Nephron progenitor cell (in vitro differentiated cells): ENCODE results near the gene TMA7.

Experiments used
- DNase-seq: peaks from one replicate; pipeline ENCODE4 v3.0.0; 2021
- H3K27ac Mint-ChIP-seq: 2 replicates; pipeline ENCODE4 v1.8.0; 2021; ENCODE audit warnings: mild to moderate bottlenecking, moderate library complexity, mixed read lengths
- H3K27me3 Mint-ChIP-seq: 2 replicates; pipeline ENCODE4 v1.8.0; 2021; ENCODE audit warnings: mild to moderate bottlenecking, low read depth, mixed read lengths; ENCODE audit not compliant: poor library complexity
- H3K36me3 Mint-ChIP-seq: 2 replicates; pipeline ENCODE4 v1.8.0; 2021; ENCODE audit warnings: low read depth, mixed read lengths
- H3K4me1 Mint-ChIP-seq: 2 replicates; pipeline ENCODE4 v1.8.0; 2021; ENCODE audit warnings: mixed read lengths
- H3K4me3 Mint-ChIP-seq: 2 replicates; pipeline ENCODE4 v1.8.0; 2021; ENCODE audit warnings: mild to moderate bottlenecking, moderate library complexity, mixed read lengths
- H3K9me3 Mint-ChIP-seq: 2 replicates; pipeline ENCODE4 v1.8.0; 2021; ENCODE audit warnings: mild to moderate bottlenecking, moderate library complexity, mixed read lengths
- TF ChIP-seq, protein P1 (sequence below): fragments of 200-600 bp; sonication (generic); IDR thresholded peaks from 2 replicates; pipeline ENCODE4 v1.5.0; 2021; ENCODE audit warnings: antibody characterized with exemption

Gene TMA7

DNA sequence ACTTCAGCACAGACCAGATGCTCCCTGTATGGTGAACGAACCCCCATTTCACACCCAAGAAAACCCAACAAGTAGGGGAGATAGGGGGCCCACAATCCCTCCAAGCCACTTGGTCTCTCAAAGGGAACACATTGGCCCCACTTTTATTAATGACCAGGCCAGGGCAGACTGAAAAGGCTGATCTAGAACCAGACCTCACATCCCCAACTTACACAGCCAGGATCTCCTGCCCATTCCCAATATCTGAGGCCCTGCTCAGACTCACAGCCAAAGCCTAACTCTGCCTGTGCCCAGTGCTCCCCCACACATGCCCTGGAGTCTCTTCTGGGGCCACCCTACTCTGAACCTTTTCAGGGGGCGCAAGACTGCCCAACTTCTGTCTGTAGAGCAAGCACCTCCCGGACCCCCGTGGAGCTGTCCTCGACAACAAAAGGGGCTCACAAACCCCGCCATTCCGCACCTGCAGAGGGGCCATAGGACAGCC, 11.9 kb upstream of the TMA7 start:
- Mint-ChIP-seq H3K4me3 (peak overlapping the region; percentile 86), H3K27me3 (no peaks in the 10 kb centered on the region), H3K27ac (peak overlapping the region; percentile 93), H3K9me3 (no peaks in the 10 kb centered on the region), H3K4me1 (peaks cover 62% of the 10 kb centered on the region), H3K36me3 (peaks cover 7% of the 10 kb centered on the region)
- TF ChIP-seq, protein P1, sequence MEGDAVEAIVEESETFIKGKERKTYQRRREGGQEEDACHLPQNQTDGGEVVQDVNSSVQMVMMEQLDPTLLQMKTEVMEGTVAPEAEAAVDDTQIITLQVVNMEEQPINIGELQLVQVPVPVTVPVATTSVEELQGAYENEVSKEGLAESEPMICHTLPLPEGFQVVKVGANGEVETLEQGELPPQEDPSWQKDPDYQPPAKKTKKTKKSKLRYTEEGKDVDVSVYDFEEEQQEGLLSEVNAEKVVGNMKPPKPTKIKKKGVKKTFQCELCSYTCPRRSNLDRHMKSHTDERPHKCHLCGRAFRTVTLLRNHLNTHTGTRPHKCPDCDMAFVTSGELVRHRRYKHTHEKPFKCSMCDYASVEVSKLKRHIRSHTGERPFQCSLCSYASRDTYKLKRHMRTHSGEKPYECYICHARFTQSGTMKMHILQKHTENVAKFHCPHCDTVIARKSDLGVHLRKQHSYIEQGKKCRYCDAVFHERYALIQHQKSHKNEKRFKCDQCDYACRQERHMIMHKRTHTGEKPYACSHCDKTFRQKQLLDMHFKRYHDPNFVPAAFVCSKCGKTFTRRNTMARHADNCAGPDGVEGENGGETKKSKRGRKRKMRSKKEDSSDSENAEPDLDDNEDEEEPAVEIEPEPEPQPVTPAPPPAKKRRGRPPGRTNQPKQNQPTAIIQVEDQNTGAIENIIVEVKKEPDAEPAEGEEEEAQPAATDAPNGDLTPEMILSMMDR: no peak
- no peak for DNase-seq

DNA sequence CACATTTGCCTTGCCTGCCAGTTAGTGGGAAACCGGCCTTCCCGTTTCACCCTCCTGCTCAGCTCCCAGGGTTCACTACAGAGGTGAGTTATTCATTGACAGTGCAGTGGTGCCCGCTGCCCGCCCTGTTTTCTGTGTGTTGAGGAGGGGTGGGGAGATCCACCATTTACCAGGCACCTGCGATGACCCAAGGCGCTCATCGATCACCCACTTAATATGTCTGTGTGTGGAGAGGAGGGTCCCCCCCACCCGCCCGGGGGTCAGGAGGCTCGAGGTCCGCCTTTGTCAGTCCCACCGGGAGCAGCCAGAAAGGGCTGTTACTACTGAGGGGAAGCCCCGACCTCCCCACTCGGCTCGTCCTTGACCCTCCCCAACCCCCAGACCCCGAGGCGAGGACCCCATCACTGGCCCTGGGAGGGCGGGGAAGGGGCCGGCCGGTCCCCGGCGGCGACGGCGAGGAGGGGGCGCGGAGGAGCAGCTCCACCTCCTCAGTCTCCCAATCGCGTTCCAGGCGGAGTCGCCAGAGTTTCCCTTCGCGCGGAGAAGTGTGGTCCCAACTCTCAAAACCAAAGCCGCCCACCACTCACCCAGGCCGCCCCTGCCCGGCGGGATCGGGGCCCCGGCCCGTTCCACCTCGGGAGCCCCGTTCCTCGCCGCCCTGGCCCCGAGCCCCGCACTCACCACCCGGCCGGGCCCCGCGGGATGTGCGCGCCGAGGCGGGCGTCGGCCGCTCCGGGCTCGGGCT, 11.3 kb upstream of the TMA7 start:
- Mint-ChIP-seq H3K4me1 (peaks cover 60% of the 10 kb centered on the region), H3K27me3 (no peaks in the 10 kb centered on the region), H3K9me3 (no peaks in the 10 kb centered on the region), H3K36me3 (peaks cover 5% of the 10 kb centered on the region), H3K4me3 (peak overlapping the region; percentile 86), H3K27ac (peak overlapping the region; percentile 93)
- peak; percentile 64 for DNase-seq
- TF ChIP-seq, protein P1: no peak

DNA sequence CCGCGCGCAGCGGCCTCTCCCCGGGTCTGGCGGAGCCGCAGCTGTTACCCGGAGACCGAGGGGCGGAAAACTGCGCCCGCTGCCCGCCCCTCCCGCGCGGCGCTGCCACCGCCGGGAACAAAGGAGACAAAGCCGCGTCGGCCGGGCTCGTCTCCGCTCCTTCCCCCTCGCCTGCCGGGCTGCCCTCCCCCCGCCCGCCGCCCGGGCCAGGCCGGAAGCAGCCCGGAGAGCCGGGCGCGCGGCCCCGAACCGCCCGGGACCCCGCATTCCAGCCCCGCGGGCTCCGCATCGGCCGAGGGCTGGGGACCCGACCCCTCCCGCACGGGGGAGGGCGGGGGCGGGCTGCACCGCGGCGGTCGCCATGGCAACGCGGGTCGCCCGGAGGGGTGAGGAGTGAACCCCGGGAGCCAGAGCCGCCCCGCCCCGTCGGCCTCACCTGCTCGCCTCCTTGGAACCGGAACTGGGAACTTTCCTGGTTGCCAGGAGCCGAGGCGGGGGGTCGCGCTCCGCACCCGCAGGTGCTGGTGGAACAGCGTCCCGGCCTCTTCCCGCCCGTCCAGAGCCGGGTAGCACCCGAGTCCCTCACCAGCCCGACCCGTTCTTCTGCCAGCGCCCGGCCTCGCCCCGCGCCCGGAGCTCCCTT, 10.6 kb upstream of the TMA7 start:
- Mint-ChIP-seq H3K27me3 (no peaks in the 10 kb centered on the region), H3K4me1 (peaks cover 58% of the 10 kb centered on the region)

DNA sequence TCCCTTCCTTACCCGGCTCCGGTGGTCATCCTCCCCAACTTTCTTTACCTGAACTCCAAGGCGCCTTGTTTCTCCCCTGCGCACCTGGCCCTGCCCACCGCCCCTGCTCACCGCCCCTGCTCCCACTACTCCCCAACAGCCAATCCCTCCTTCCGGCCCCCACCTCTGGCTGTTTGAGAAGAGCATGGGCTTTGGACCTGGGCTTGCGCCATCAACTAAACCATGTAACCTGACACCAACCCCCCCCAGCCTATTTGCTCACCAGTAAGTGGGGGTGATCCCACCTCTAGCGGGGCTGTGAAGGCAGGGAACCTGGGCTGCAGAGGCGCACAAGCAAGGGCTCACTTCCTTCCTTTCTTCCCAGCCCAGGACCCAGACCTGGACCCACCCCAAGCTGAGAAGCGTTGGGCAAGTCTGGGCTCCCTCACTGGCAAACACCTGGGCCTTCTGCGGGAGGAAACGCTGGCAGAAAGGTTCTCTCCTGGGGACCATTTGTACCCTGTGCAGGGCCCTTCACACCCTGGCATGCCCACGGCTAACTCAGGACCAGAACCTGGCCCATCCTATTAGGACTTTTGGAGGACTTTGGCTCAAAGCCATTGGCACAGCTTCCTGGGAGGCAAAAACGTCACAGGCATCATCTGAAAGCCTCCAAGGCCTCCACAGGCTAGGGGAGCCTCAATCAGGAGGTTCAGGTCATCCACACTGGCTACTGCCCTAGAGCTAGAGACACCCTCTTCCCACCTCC, 9.9 kb upstream of the TMA7 start, which contains the start of gene PLXNB1:
Gene PLXNB1 (minus strand): TSS at position 127 of the 748 bp plus-strand sequence. CDS start 5,475 bp downstream, outside the sequence.
- Mint-ChIP-seq H3K27me3 (no peaks in the 10 kb centered on the region), H3K36me3 (peaks cover 5% of the 10 kb centered on the region), H3K9me3 (no peaks in the 10 kb centered on the region), H3K27ac (peak within 1 kb of the TSS; percentile 96), H3K4me3 (peak within 1 kb of the TSS; percentile 90), H3K4me1 (peaks cover 51% of the 10 kb centered on the region)
- peak; percentile 78 for DNase-seq
- TF ChIP-seq, protein P1: no peak

More for the DNA sequence above, 10.6 kb upstream of the TMA7 start:
- H3K36me3 Mint-ChIP-seq: peaks cover 5% of the 10 kb centered on the region
- H3K4me3 Mint-ChIP-seq: peak overlapping the region; percentile 90
- no peak overlapping the region for H3K27ac Mint-ChIP-seq
- TF ChIP-seq, protein P1: no peak
- no peaks in the 10 kb centered on the region for H3K9me3 Mint-ChIP-seq
- DNase-seq: peak; percentile 82

DNA sequence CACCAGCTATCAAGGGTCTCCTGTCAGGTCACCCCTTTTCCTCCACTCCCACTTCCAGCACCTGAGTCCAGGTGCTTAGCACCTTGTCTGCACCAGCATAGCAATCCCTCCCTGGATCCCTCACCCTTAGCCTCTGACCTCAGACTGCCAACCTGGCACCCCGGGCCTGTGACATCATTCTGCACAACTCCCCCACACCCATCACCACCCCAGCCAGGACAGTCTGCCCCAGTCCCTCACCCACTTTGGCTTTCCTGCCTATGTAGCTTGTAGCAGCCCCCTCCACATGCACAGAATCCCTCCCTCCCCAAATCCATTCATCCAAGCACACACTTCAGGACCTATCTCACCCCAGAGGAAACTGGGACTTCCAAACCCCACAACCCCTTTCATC, 9.4 kb upstream of the TMA7 start:
- Mint-ChIP-seq H3K36me3 (peaks cover 5% of the 10 kb centered on the region), H3K4me3 (peak overlapping the region; percentile 90), H3K4me1 (peaks cover 46% of the 10 kb centered on the region), H3K27me3 (no peaks in the 10 kb centered on the region), H3K9me3 (no peaks in the 10 kb centered on the region), H3K27ac (no peak overlapping the region)
- TF ChIP-seq, protein P1: no peak
- DNase-seq: no peak
